IPS-11a (cell line): Measurements from ENCODE around the gene CDC42EP5.
"Not testable (repeated sequence)": the region's sequence is repeated elsewhere in the genome, so short reads cannot be mapped to it uniquely, and the experiment has no call there.

Experiments
- H3K4me3 ChIP-seq: one replicate; pipeline ENCODE4 v1.5.1; 2013; ENCODE audit warnings: low read depth, low read length, control low read depth

CDC42EP5 gene

GRCh38 chr19:54448774-54449700 is 24.1 kb downstream of the CDC42EP5 start, which contains the start of gene LENG8:
LENG8 (plus strand) TSS chr19:54449199; CDS start chr19:54451345, 2,146 bp downstream.
- peak within 1 kb of the TSS; percentile 94 for H3K4me3 ChIP-seq

GRCh38 chr19:54448040-54448773 is 24.9 kb downstream of the CDC42EP5 start:
- H3K4me3 ChIP-seq: peak overlapping the region; percentile 94

- not testable (repeated sequence) for H3K4me3 ChIP-seq
Measured at GRCh38 chr19:54446349-54446748, 26.7 kb downstream of the CDC42EP5 start.

- H3K4me3 ChIP-seq: no peak overlapping the region
Measured at GRCh38 chr19:54444737-54445136, 28.4 kb downstream of the CDC42EP5 start.

- no peak overlapping the region for H3K4me3 ChIP-seq
Measured at GRCh38 chr19:54440641-54441040, 32.5 kb downstream of the CDC42EP5 start.

- H3K4me3 ChIP-seq: no peak overlapping the region
Measured at GRCh38 chr19:54439174-54439851, 33.8 kb downstream of the CDC42EP5 start.

- no peak overlapping the region for H3K4me3 ChIP-seq
Measured at GRCh38 chr19:54436628-54437252, 36.4 kb downstream of the CDC42EP5 start.

GRCh38 chr19:54436031-54436523 is 37.0 kb downstream of the CDC42EP5 start:
- no peak overlapping the region for H3K4me3 ChIP-seq

GRCh38 chr19:54435551-54436016 is 37.5 kb downstream of the CDC42EP5 start:
- no peak overlapping the region for H3K4me3 ChIP-seq

GRCh38 chr19:54434873-54435214 is 38.3 kb downstream of the CDC42EP5 start:
- no peak overlapping the region for H3K4me3 ChIP-seq

GRCh38 chr19:54434112-54434872 is 38.8 kb downstream of the CDC42EP5 start:
- H3K4me3 ChIP-seq: no peak overlapping the region

- H3K4me3 ChIP-seq: no peak overlapping the region
Measured at GRCh38 chr19:54433697-54434096, 39.4 kb downstream of the CDC42EP5 start.

GRCh38 chr19:54432144-54432738 is 40.9 kb downstream of the CDC42EP5 start:
- no peak overlapping the region for H3K4me3 ChIP-seq

GRCh38 chr19:54431255-54431838 is 41.7 kb downstream of the CDC42EP5 start:
- no peak overlapping the region for H3K4me3 ChIP-seq

GRCh38 chr19:54430306-54431254 is 42.5 kb downstream of the CDC42EP5 start:
- no peak overlapping the region for H3K4me3 ChIP-seq

- no peak overlapping the region for H3K4me3 ChIP-seq
Measured at GRCh38 chr19:54429545-54430227, 43.4 kb downstream of the CDC42EP5 start.

- no peak overlapping the region for H3K4me3 ChIP-seq
Measured at GRCh38 chr19:54429176-54429495, 44.0 kb downstream of the CDC42EP5 start.
